Lower lobe of right lung (tissue), 2 donors: ENCODE measurements around the gene OXER1. TPM values are rescaled to one million over a fixed set of nuclear protein-coding genes. Genes with fewer than 3 reads are reported as not detected.

ENCODE experiments used
- ATAC-seq, 2 donors: fragments of 200-7000 bp; cut with Tn5 transposase; one replicate each; pipeline ENCODE4 v1.9.1; 2020 to 2022; ENCODE audit warnings: mild to moderate bottlenecking in 2 of 2, moderate library complexity in 2 of 2
- DNase-seq: peaks from one replicate; pipeline ENCODE4 v3.0.0-alpha.2; 2020
- H3K27ac ChIP-seq: fragments of 200-600 bp; one replicate; pipeline ENCODE4 v1.8.0; 2022
- H3K27me3 ChIP-seq: fragments of 200-600 bp; one replicate; pipeline ENCODE4 v1.8.0; 2022; ENCODE audit warnings: low read depth
- H3K36me3 ChIP-seq: fragments of 200-600 bp; one replicate; pipeline ENCODE4 v1.8.0; 2022; ENCODE audit warnings: mild to moderate bottlenecking
- H3K4me1 ChIP-seq: fragments of 200-600 bp; one replicate; pipeline ENCODE4 v1.8.0; 2022
- H3K4me3 ChIP-seq: fragments of 200-600 bp; one replicate; pipeline ENCODE4 v1.8.0; 2022; ENCODE audit warnings: mild to moderate bottlenecking
- H3K9me3 ChIP-seq: fragments of 200-600 bp; one replicate; pipeline ENCODE4 v1.8.0; 2022
- intact Hi-C: fragments of 100-400 bp; cut with DNase I; formaldehyde crosslinking; loops from one replicate; pipeline ENCODE4 v1.11.0; 2022
- total RNA-seq: library from RNA; stranded (reverse); fragmentation: NEBNext Ultra II Directional; extraction: Animal tissue kit (Norgen Biotek cat#: 25700); gene quantifications from one replicate; pipeline ENCODE4 v1.2.1, GENCODE V29; 2021
- TF ChIP-seq, protein P1 (sequence below): fragments of 200-600 bp; IDR thresholded peaks from one replicate; pipeline ENCODE4 v1.8.0; 2022; ENCODE audit warnings: antibody characterized with exemption, mild to moderate bottlenecking
- donor health status: DM: no; HTN: yes; CAD: no; lungs with severe emphysema.

The OXER1 gene
- total RNA-seq, 1 donor from 2014 or later, result 1.9 TPM

DNA sequence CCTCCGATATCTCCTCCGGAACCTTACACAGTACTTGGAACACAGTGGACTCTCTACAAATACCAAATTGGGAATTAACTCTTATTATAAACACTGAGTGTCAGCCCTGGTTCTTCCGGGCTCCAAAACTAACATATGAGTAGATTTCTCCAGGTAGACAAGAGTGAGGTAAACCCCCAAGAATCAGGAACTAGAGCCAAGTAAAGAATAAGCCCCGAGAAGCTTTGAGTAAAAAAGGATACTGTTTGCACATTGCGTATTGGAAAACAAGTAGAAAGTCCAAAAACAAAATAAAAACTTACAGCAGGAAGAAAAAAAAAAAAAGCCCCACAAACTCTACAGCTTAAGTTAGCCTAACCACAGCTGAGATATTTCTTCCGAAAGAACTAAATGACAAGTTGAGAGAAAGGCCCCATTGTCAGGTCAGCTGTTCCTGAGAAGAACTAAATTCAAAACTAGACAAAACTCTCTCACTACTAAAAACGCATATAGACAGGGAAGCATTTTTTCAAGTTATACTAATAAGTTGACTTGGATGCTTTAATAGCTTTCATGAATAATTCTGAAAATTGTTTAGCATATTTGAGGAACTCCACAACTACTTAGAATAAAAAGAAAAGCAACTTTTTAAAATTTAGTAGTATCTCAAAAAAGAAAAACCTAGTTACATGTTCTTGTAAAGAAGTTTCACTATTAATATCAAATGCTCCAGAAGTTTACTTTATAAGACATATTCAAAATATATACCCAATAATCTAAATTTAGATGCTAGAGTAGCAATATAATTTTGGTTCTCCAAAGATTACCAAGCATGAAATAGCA lies 32.7 kb upstream of the OXER1 start:
- H3K9me3 ChIP-seq, result no peaks in the 10 kb centered on the region
- H3K27me3 ChIP-seq, result no peaks in the 10 kb centered on the region
- DNase-seq (no peak), ATAC-seq (no peak)
- no peaks in the 10 kb centered on the region for H3K36me3 ChIP-seq
- intact Hi-C loops, result no loop called here
- H3K4me3 ChIP-seq, result no peak overlapping the region
- H3K27ac ChIP-seq, result no peak overlapping the region
- H3K4me1 ChIP-seq, result peaks cover 12% of the 10 kb centered on the region
- TF ChIP-seq, protein P1, sequence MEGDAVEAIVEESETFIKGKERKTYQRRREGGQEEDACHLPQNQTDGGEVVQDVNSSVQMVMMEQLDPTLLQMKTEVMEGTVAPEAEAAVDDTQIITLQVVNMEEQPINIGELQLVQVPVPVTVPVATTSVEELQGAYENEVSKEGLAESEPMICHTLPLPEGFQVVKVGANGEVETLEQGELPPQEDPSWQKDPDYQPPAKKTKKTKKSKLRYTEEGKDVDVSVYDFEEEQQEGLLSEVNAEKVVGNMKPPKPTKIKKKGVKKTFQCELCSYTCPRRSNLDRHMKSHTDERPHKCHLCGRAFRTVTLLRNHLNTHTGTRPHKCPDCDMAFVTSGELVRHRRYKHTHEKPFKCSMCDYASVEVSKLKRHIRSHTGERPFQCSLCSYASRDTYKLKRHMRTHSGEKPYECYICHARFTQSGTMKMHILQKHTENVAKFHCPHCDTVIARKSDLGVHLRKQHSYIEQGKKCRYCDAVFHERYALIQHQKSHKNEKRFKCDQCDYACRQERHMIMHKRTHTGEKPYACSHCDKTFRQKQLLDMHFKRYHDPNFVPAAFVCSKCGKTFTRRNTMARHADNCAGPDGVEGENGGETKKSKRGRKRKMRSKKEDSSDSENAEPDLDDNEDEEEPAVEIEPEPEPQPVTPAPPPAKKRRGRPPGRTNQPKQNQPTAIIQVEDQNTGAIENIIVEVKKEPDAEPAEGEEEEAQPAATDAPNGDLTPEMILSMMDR, result no peak

DNA sequence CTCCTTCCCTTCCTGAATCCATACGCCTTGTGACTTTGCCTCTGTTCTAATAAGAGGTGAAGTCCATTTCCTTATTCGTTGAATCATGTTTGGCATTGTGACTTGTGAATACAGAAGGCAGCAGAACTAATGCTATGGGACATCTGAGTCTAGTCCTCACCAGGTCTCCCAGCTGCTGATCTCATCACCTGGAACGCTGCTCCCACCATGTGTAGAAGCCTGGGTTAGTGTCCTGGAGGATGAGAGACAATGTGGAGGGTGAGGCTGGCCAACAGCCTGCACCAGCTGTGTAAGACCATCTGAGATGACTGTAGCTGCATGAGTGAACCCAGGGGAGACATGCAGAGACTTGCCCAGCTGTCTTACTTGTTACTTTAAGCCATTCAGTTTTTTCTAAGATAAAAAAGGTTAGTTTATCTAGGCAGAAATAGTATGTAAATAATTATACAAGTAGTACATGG lies 31.9 kb upstream of the OXER1 start:
- intact Hi-C loops, result no loop called here
- no peak for ATAC-seq
- no peak overlapping the region for H3K27ac ChIP-seq

DNA sequence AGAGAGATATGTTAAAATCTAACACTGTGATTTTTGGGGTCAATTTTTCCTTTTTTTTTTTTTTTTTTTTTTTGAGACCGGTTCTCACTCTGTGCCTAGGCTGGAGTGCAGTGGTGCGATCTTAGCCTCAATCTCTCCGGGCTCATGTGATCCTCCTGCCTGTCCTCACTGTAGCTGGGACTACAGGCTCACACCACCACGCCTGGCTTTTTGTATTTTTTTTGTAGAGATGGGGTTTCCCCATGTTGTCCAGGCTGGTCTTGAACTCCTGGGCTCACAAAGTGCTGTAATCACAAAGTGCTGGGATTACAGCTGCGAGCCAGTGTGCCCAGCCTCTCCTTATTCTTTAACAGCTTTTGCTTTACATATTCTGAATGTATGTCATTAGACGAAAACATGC lies 31.3 kb upstream of the OXER1 start:
- intact Hi-C loops, result no loop called here
- Histone ChIP-seq H3K36me3 (no peaks in the 10 kb centered on the region), H3K4me3 (no peak overlapping the region), H3K27me3 (no peaks in the 10 kb centered on the region), H3K27ac (no peak overlapping the region), H3K9me3 (no peaks in the 10 kb centered on the region), H3K4me1 (peaks cover 6% of the 10 kb centered on the region)
- TF ChIP-seq, protein P1, result no peak
- DNase-seq (no peak), ATAC-seq (no peak)

More for the DNA sequence above, 31.9 kb upstream of the OXER1 start:
- no peaks in the 10 kb centered on the region for H3K9me3 ChIP-seq
- no peak overlapping the region for H3K4me3 ChIP-seq
- DNase-seq, result no peak
- H3K36me3 ChIP-seq, result no peaks in the 10 kb centered on the region
- H3K27me3 ChIP-seq, result no peaks in the 10 kb centered on the region
- H3K4me1 ChIP-seq, result peaks cover 7% of the 10 kb centered on the region
- TF ChIP-seq, protein P1, result no peak

DNA sequence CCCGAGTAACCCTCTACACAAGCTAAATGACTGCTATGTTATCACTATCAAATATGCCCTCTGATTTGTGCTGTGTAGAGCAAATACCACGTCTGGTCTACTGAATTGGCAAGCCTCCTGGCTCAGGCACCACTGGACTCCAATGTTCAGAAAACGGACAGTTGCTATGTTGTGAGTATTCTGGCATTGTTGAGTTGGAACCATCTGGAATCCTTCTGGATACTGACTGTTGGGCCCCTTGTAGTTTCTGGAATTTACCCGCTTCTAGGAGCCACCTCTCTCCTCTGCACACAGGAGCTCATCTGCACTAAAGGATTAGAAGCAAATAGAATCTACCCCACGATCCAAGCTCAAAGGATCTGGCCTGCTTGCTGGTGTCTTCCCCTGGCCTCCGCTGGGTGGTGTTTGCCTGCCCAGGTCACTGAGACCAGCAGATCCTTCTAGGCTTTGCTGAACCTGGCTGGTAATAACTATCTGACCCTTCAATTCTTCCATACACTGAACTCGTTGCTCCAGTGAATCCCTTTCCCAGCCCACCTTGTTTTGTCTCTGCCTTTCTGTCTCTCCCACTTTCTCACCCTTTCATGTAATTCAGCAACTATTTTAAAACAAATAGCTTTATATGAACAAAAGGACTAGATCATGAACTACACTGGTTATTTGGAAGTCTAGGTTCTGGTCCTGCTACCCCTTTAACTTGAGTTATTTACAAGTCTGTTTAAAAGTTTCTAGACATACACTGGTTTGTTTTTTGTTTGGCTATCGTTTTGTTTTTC lies 30.5 kb upstream of the OXER1 start:
- Histone ChIP-seq H3K4me3 (no peak overlapping the region), H3K36me3 (no peaks in the 10 kb centered on the region), H3K9me3 (no peaks in the 10 kb centered on the region), H3K4me1 (peaks cover 6% of the 10 kb centered on the region), H3K27ac (no peak overlapping the region), H3K27me3 (no peaks in the 10 kb centered on the region)
- TF ChIP-seq, protein P1, result no peak
- ATAC-seq, result no peak
- intact Hi-C loops, result no loop called here
- DNase-seq, result no peak

DNA sequence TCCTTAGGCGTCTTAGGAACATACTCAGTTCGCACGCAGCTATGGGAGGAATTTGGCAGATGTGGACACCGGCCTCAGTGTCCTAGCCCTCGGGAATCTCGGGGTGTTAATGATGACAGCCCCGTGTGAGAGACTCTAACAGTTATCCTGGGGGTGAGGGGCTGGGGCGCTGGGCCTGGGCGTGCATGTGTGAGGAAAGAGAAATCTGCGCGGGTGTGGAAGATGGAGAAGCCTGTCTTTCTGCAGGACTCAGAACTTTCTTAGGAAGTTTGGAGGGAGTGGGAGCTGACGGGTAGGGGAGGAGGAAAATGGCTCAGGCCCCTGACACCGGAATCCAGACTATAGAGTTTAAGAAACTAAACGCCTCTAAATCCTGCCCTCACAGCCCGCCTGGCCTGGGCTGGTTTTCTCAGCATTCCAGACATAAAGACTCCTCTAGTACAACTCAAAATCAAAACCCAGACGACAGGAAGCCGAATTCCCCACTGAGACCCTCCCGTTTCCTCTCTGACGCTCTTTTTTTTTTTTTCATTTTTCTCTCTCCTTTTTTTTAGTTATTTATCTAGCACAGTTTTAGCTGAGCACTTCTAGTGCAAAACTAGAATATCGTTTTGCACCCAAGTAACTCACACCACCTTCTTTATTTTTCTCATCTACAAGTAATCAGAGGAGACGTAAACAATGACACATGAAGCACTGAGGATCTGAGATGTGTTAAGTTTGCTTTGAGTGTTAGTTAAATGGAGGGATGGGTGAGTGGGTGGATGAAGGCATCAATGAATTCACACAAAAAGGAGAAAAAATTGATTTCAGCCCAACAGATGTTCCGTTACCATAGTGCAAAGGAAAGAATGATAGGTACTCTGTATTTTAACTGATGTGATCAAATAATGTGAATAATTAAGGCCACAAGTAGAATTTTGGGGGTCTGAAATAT lies 29.7 kb upstream of the OXER1 start:
- Histone ChIP-seq H3K4me3 (peak overlapping the region; percentile 68), H3K4me1 (peaks cover 6% of the 10 kb centered on the region), H3K9me3 (no peaks in the 10 kb centered on the region), H3K27ac (peak overlapping the region; percentile 81), H3K36me3 (no peaks in the 10 kb centered on the region), H3K27me3 (no peaks in the 10 kb centered on the region)
- DNase-seq (no peak), ATAC-seq (no peak)
- intact Hi-C loops, result no loop called here
- TF ChIP-seq, protein P1, result no peak
